ENCODE data around the gene TP53I13.

- TF ChIP-seq EZH2 (IDR thresholded peaks at IDR 0.05), result no peak
- no peak for TF ChIP-seq POLR2AphosphoS5 (IDR thresholded peaks at IDR 0.05; ENCODE audit: borderline replicate concordance, low read depth, low read length)
- no peak for TF ChIP-seq FOXP2 (optimal IDR thresholded peaks at IDR 0.05; ENCODE audit: control extremely low read depth, extremely low read length, insufficient read depth)
Observed at GRCh38 chr17:29587591-29587990, 19.1 kb downstream of the TP53I13 start.

Data from SK-N-MC (cell line).